GM19438 (cell line): Measurements from ENCODE around the gene PDE12.
A peak's percentile ranks its signal among the peaks of the same experiment; 100 is the strongest.

Source experiments
- ATAC-seq: cut with Tn5 transposase; IDR thresholded peaks from one replicate; pipeline ENCODE4 v1.9.1; 2021; ENCODE audit warnings: low read depth; ENCODE audit not compliant: unreplicated experiment

The PDE12 gene

GRCh38 chr3:57555738-57556458 lies at the start of gene PDE12:
Gene PDE12, plus strand, starts transcription at chr3:57556274. Its CDS starts 106 bp downstream, at chr3:57556380.
- ATAC-seq, result peak; percentile 73

- no peak for ATAC-seq
Measured at GRCh38 chr3:57512166-57512565, 43.9 kb upstream of the PDE12 start.

DNA sequence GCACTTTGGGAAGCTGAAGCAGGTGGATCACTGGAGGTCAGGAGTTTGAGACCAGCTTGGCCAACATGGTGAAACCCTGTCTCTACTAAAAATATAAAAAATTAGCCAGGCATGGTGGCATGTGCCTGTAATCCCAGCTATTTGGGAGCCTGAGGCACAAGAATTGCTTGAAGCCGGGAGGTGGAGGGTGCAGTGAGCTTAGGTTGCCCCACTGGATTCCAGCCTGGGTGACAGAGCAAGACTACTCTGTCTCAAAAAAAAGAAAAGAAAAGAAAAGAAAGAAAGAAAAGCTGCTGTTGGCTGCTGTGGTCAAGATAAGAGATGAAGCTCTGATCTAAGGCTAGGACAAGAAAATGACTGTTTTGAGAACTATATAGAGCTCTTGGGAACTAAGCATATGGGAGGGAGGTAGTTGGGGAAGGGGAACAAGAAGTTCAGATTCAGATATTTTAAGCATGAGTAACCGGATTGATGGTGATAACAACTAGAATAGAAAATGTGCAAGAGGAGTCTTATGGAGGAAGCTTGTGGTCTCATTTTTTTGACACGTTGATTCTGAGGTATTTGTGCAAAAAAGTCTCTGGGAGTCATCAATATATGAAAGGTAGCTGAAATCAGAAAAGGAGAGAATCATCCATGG lies 37.7 kb upstream of the PDE12 start:
- no peak for ATAC-seq

- ATAC-seq, result no peak
Measured at GRCh38 chr3:57530071-57530608, 25.9 kb upstream of the PDE12 start.

DNA sequence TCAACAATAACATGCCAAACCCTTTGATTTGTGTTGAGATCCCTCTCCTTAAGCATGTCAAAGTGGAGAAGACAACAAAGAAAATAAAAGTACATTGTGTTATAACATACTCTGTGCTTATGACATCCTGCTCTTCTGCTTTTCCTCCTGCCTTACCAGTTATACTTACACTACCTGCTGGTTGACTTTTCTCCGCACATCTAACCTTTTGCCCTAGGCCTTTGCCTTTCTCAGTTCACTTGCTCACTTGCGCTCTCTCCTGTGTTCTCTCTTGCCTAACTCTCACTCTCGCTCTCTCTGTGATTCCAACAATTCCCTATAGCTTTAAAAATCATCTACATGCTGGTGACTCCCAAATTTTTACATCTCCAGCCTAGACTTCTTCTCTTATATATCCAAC lies 17.6 kb upstream of the PDE12 start:
- no peak for ATAC-seq

DNA sequence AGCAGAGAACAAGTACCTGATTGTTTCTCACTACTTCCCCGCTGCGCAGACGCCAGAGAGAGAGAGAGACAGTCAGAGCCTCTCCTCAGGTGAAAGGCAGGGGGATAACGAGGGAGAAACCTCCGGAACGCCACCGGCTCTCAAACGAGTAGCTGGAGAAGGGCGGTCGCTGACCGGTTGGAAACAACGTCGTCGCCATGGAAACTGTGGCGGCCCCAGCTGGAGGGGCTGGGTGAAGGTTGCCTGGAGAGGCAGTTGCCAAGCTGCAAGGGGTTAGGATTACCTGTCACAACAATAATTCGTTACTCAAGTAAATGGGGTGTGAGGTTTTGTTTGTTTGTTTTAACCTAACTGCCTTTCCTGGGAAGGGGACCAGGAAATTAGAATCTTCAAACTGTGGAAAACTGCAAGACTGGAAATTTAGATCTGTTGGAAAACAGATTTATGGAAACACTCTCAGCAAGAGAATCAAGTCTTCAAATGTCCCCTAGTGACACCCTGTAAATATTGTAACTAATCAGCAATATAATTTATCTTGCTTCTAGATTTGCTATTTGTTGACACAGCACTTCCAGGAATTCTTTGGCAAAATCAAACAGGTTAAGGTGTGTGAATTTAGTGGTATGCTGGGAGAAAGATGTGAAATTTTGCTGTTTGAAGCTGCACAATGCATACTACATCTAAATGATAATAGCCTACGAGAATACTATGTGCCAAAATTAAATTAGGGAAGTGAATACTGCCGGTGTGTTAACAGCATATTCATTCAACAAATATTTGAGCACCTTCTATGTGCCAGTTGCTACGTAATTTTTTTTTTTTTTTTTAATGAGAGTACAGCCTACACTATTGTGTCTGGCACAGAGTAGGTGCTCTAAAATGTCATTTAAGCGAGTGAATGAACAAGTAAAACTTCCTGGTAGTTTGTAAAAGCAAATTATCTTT lies 11.6 kb upstream of the PDE12 start, which contains the start of gene DNAH12:
DNAH12 (minus strand) TSS at position 164 of the 945 bp plus-strand sequence. CDS start 1,474 bp downstream, outside the sequence.
- ATAC-seq, result no peak

DNA sequence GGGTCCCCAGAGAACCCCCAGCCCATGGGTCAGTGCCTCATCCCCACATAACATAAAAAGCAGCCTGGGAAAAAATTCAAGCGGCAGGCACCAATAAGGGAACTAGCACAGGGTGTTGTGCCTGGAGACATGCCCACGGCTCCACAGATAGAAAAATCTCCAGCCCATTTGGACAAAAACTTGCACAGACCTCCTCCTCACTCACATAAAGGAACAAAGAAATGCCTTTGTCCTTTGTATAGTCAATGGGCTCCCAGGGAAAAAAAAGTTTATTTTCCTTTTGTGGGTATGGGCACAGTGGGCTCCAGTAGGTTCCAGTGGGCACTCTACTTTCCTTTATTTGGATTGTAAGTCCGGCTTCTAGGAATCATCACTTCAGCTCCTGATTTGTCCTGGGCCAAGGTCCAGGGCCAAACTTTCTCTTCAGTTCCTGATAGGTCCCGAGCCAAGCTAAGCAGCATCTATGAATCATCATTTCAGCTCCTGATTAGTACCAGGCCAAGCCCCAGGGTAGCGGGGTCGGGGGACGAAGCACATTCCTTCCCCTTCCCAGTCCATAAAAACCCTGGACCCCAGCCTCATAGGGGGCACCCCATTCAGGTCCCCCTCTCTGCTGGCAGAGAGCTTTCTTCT lies 10.3 kb upstream of the PDE12 start:
- ATAC-seq, result no peak

DNA sequence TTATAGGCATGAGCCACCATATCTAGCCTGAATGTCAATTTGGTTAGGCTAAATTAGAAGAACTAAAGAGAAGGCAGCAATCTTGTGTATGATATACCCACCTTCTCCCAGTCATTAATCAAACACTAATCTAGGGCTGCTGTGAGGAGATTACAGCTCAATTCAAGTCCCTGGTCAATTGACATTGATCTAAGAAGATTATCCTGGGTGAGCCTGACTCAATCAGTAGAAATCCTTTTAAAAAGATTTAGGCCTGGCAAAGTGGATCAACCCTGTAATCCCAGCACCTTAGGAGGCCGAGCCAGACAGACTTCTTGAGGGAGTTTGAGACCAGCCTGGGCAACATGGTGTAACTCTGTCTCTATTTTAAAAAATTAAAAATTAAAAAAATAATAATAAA lies 9.5 kb upstream of the PDE12 start:
- no peak for ATAC-seq

GRCh38 chr3:57555306-57555705 lies 768 bp upstream of the PDE12 start:
- ATAC-seq, result no peak

GRCh38 chr3:57556459-57557084 lies 498 bp downstream of the PDE12 start:
- peak; percentile 37 for ATAC-seq

- no peak for ATAC-seq
Measured at GRCh38 chr3:57557085-57557537, 1.0 kb downstream of the PDE12 start.

DNA sequence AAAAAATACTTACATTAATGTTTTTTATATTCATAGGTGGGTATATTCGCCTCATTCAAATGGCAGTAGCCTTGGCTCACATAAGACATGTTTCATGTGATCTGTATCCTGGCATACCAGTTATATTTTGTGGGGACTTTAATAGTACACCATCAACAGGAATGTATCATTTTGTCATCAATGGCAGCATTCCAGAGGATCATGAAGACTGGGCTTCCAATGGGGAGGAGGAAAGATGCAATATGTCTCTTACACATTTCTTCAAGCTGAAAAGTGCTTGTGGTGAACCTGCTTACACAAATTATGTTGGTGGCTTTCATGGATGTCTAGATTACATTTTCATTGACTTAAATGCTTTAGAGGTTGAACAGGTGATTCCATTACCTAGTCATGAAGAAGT lies 3.5 kb downstream of the PDE12 start:
- ATAC-seq, result no peak

- no peak for ATAC-seq
Measured at GRCh38 chr3:57569859-57570450, 13.9 kb downstream of the PDE12 start.

DNA sequence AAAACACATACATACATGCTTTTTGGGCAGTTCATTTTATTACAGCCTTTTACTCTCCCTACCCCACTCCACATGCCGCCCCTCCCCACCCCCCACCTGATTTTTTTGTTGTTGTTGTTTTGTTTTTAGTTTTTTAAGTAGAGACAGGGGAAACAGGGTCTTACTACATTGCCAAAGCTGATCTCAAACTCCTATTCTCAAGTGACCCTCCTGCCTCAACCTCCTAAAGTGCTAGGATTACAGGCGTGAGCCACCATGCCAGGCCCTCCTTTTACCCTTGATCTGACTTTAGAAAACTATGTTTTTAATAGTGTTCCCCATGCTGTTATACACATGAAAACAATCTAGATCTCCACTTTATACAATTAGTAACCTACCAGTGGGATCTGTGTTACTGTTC lies 14.8 kb downstream of the PDE12 start:
- no peak for ATAC-seq

DNA sequence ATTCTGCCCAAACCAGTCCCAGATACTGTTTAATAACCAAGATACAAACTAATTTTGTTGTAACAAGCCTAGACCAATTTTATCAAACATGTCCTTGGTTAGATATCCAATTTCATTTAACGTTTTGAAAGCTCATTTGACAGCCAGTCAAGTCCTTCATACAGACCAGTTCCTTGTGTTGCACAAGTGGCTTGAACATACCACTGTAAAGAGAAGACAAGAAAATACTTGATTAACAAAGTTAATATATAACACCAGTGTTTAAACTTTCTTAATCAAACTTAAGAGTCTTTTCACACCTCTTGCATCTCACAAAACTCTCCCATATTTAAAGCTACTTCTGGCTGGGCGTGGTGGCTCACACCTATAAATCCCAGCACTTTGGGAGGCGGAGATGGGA lies 16.0 kb downstream of the PDE12 start:
- ATAC-seq, result no peak

DNA sequence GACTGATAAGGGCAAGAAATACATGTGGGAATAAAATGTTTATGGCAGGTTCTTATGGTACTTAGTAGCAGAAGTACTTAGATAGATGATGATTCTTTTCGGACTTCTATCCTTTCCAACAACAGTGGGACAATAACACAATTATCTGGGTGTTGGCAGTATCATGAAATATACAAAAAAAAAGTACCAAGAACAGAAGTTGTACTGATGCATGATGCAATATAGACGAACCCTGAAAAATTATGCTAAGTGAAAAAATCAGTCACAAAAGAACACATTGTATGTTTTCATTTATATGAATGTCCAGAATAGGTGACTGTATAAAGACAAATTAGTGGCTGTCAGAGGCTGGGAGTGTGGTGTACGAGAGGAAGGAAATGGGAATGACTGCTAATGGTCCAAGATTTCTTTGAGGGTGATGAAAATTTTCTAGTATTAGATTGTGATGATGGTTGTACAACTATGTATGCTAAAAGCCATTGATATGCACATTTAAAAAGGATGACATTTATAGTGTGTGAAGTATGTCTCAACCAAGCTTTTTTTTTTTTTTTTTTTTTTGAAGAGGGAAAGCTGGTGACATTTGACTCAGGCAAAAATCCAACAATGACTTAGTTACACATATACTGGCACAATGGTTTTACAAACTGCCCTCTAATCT lies 20.0 kb downstream of the PDE12 start:
- no peak for ATAC-seq

GRCh38 chr3:57577801-57578200 lies 21.7 kb downstream of the PDE12 start:
- ATAC-seq, result no peak

DNA sequence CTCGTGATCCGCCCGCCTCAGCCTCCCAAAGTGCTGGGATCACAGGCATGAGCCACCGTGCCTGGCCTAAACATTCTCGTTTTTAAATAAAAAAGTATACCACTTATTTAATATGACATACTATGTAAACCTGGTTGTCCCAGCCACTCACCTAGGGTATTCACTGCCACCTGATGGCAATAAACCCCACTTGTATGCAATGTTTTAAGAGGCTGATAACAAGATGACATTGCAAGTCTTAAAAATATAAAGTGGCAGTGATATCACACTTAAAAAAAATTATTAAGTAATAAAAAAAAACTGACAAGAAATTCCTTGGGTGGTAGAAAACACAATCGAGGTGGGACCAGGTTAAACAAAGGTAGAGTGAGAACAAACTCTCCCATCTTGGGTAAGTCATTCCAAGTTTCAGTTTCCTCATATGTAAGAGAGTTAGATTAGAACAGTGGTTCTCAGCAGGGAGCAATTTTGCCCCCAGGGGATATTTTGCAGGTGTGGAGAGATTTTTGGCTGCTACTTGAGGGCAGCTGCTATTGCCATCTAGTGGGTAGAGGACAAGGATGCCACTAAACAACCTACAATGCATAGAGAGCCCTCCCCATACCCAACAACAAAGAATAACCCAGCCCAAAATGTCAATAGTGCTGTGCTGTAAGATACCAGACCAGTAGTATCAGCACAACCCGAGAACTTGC lies 26.5 kb downstream of the PDE12 start:
- ATAC-seq, result no peak
